OCI-LY3 (cell line): Measurements from ENCODE around the gene IRS2.

Experiments used
- H2AFZ ChIP-seq: fragments of 200-600, 300-600 bp; shearing (Covaris generic); 2 replicates; pipeline ENCODE4 v1.6.0; 2014; ENCODE audit warnings: antibody characterized with exemption, low read depth, low read length
- H3K27ac ChIP-seq: fragments of 200-600, 300-600 bp; sonication (generic); 2 replicates; pipeline ENCODE4 v1.5.1; 2014; ENCODE audit warnings: mild to moderate bottlenecking, low read length, moderate library complexity, mixed read lengths
- H3K27me3 ChIP-seq: fragments of 200-600, 300-600 bp; sonication (generic); 2 replicates; pipeline ENCODE4 v1.6.1; 2014; ENCODE audit warnings: low read depth, low read length, mixed read lengths
- H3K36me3 ChIP-seq: fragments of 200-600, 300-600 bp; sonication (generic); replicated peaks from 2 replicates; pipeline ENCODE3; 2014; ENCODE audit warnings: low read depth, low read length, mixed read lengths
- H3K4me1 ChIP-seq: fragments of 300-600, 200-600 bp; sonication (generic); 2 replicates; pipeline ENCODE4 v1.6.1; 2014; ENCODE audit warnings: low read length, mixed read lengths
- H3K4me2 ChIP-seq: fragments of 200-600, 300-600 bp; sonication (generic); 2 replicates; pipeline ENCODE4 v1.6.1; 2014; ENCODE audit warnings: low read length, mixed read lengths
- H3K4me3 ChIP-seq: fragments of 300-600, 200-600 bp; sonication (generic); 2 replicates; pipeline ENCODE4 v1.5.1; 2014; ENCODE audit warnings: antibody characterized with exemption, mild to moderate bottlenecking, low read length, moderate library complexity
- H3K79me2 ChIP-seq: fragments of 300-600, 200-600 bp; shearing (Covaris generic); 2 replicates; pipeline ENCODE4 v1.6.1; 2014; ENCODE audit warnings: mild to moderate bottlenecking, low read length, mixed read lengths
- H3K9ac ChIP-seq: fragments of 300-600, 200-600 bp; shearing (Covaris generic); 2 replicates; pipeline ENCODE4 v1.6.0; 2014; ENCODE audit warnings: mild to moderate bottlenecking, low read length, moderate library complexity
- H3K9me3 ChIP-seq: fragments of 200-600, 300-600 bp; shearing (Covaris generic); 2 replicates; pipeline ENCODE4 v1.6.1; 2014; ENCODE audit warnings: low read length, mixed read lengths; ENCODE audit not compliant: insufficient read depth
- H4K20me1 ChIP-seq: fragments of 200-600, 300-600 bp; sonication (generic); 2 replicates; pipeline ENCODE4 v1.6.1; 2016; ENCODE audit warnings: low read length, mixed read lengths; ENCODE audit not compliant: insufficient read depth
- EZH2phosphoT487 ChIP-seq: fragments of 200-600 bp; shearing (Covaris generic); IDR thresholded peaks from 2 replicates; pipeline ENCODE4 v1.6.1; 2018; ENCODE audit warnings: antibody characterized with exemption, mixed run types, low read depth
- TF ChIP-seq, protein P1 (sequence below): fragments of 200-600, 300-600 bp; sonication (generic); IDR thresholded peaks from 2 replicates; pipeline ENCODE4 v1.5.1; 2014; ENCODE audit warnings: antibody characterized with exemption, low read length, low read depth

Gene IRS2

DNA sequence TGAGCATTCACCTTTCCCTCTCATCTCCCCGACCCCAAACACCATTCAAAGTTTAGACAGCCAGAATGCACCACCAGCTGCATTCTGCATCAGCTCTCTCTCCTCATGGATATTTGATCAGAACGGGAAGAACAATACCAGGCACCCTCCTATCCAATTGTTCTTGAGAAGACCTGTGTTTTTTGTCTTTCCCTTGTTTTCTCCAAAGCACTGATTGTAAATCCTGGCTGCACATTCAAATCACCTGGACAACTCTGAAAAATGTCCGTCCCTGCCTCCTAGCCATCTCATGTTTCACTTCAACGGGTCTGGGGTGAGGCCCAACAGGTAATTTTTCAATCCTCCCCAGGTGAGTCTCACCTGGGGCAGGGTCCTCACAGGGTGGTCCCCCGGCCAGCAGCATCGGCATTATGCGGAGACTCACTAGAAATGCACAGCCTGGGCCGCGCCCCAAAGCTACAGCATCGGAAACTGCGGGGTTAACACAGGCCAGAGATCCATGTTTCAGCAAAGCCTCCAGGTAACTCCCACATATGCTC, 5.5 kb downstream of the IRS2 start:
- Histone ChIP-seq H3K9ac (no peak overlapping the region), H3K27ac (no peak overlapping the region)
- TF ChIP-seq EZH2phosphoT487, result no peak
- TF ChIP-seq, protein P1, sequence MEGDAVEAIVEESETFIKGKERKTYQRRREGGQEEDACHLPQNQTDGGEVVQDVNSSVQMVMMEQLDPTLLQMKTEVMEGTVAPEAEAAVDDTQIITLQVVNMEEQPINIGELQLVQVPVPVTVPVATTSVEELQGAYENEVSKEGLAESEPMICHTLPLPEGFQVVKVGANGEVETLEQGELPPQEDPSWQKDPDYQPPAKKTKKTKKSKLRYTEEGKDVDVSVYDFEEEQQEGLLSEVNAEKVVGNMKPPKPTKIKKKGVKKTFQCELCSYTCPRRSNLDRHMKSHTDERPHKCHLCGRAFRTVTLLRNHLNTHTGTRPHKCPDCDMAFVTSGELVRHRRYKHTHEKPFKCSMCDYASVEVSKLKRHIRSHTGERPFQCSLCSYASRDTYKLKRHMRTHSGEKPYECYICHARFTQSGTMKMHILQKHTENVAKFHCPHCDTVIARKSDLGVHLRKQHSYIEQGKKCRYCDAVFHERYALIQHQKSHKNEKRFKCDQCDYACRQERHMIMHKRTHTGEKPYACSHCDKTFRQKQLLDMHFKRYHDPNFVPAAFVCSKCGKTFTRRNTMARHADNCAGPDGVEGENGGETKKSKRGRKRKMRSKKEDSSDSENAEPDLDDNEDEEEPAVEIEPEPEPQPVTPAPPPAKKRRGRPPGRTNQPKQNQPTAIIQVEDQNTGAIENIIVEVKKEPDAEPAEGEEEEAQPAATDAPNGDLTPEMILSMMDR, result no peak

GRCh38 chr13:109779876-109780510, 6.4 kb downstream of the IRS2 start:
- no peak overlapping the region for H3K27ac ChIP-seq
- H3K79me2 ChIP-seq, result no peaks in the 10 kb centered on the region
- H3K36me3 ChIP-seq, result no peaks in the 10 kb centered on the region
- no peaks in the 10 kb centered on the region for H3K4me1 ChIP-seq
- H3K4me2 ChIP-seq, result no peak overlapping the region
- H3K27me3 ChIP-seq, result no peaks in the 10 kb centered on the region
- H4K20me1 ChIP-seq, result no peaks in the 10 kb centered on the region
- H3K4me3 ChIP-seq, result no peak overlapping the region
- H3K9ac ChIP-seq, result no peak overlapping the region
- no peaks in the 10 kb centered on the region for H3K9me3 ChIP-seq
- no peak overlapping the region for H2AFZ ChIP-seq
- TF ChIP-seq EZH2phosphoT487, result no peak
- TF ChIP-seq, protein P1, result no peak

More for the DNA sequence above, 5.5 kb downstream of the IRS2 start:
- Histone ChIP-seq H3K79me2 (no peaks in the 10 kb centered on the region), H4K20me1 (no peaks in the 10 kb centered on the region), H3K27me3 (no peaks in the 10 kb centered on the region), H3K9me3 (no peaks in the 10 kb centered on the region), H3K4me1 (no peaks in the 10 kb centered on the region), H3K4me2 (no peak overlapping the region), H2AFZ (no peak overlapping the region), H3K4me3 (no peak overlapping the region), H3K36me3 (no peaks in the 10 kb centered on the region)

DNA sequence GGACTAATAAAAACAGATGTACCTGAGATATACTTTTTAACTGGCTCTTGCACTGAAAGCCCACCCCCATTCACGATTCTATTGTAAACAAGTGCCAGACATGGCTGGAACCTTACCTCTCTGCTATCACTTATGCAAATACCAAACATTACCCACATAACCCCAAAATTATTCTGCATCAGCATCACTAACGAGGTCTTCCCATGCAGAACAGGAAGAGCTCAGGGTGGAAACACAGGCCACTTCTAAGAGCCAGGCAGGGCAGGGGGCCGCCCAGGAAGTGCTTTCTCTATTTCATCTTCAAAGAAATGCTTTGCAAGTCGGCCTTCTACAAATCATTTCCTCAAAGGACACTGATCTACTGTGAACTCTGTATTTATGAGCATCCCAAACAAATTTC, 7.3 kb downstream of the IRS2 start:
- H3K27ac ChIP-seq, result no peak overlapping the region
- H3K9me3 ChIP-seq, result no peaks in the 10 kb centered on the region
- H4K20me1 ChIP-seq, result no peaks in the 10 kb centered on the region
- no peaks in the 10 kb centered on the region for H3K79me2 ChIP-seq
- no peaks in the 10 kb centered on the region for H3K36me3 ChIP-seq
- no peak overlapping the region for H3K4me2 ChIP-seq
- H3K4me3 ChIP-seq, result no peak overlapping the region
- TF ChIP-seq, protein P1, result no peak
- no peak for TF ChIP-seq EZH2phosphoT487
- H3K4me1 ChIP-seq, result no peaks in the 10 kb centered on the region
- no peak overlapping the region for H2AFZ ChIP-seq
- no peaks in the 10 kb centered on the region for H3K27me3 ChIP-seq
- H3K9ac ChIP-seq, result no peak overlapping the region

DNA sequence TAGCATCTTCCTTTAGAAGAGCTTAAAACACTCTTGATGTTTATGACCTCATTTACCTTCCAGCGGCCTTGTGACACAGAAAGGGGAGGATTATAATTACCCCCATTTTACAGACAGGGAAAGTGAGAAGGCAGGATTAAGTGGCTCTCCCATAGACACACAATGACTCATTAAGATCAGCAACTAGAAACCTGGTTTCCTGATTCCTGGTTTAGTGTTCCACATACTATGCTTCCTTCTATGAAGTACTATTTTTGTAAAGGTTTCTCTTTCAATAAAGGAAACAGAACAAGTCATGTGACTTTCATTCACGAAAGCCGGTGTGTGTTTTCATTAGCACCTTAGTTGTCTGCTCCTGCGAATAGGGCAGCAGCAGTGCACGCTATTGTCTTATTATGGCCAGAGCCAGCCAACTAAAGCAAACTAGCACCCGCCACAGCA, 8.3 kb downstream of the IRS2 start:
- H4K20me1 ChIP-seq, result no peaks in the 10 kb centered on the region
- H3K9ac ChIP-seq, result no peak overlapping the region
- no peaks in the 10 kb centered on the region for H3K4me1 ChIP-seq
- H3K4me3 ChIP-seq, result no peak overlapping the region
- no peak for TF ChIP-seq EZH2phosphoT487
- TF ChIP-seq, protein P1, result no peak
- H3K4me2 ChIP-seq, result no peak overlapping the region
- no peaks in the 10 kb centered on the region for H3K36me3 ChIP-seq
- no peaks in the 10 kb centered on the region for H3K9me3 ChIP-seq
- H3K27me3 ChIP-seq, result no peaks in the 10 kb centered on the region
- H2AFZ ChIP-seq, result no peak overlapping the region
- no peak overlapping the region for H3K27ac ChIP-seq
- H3K79me2 ChIP-seq, result no peaks in the 10 kb centered on the region
